HL-60 (cell line): ENCODE measurements around the gene TSPO2.

Experiments used
- DNase-seq, 2 experiments: peaks; one replicate each; pipeline ENCODE4 v3.0.0-alpha.2; 2010 to 2020; ENCODE audit warnings: low read depth in 1 of 2, low spot score in 1 of 2
- H3K27ac ChIP-seq: fragments of 250-450 bp; sonication (Bioruptor Pico); replicated peaks from 2 replicates; pipeline ENCODE4 v1.5.1; 2020; ENCODE audit warnings: mild to moderate bottlenecking, moderate library complexity
- H3K27me3 ChIP-seq: fragments of 250-450 bp; sonication (Bioruptor Pico); 2 replicates; pipeline ENCODE4 v1.5.1; 2021; ENCODE audit warnings: mild to moderate bottlenecking, moderate library complexity; ENCODE audit not compliant: insufficient read depth, poor library complexity, severe bottlenecking
- H3K4me3 ChIP-seq: replicated peaks from 2 replicates; pipeline ENCODE4 v1.5.1; 2011; ENCODE audit warnings: mild to moderate bottlenecking, control low read depth, low read length; ENCODE audit not compliant: insufficient read depth
- CTCF ChIP-seq: IDR thresholded peaks from one replicate; pipeline ENCODE4 v1.5.1; 2011; ENCODE audit warnings: low read length, control low read depth, inconsistent platforms; ENCODE audit not compliant: insufficient read depth
- GABPA ChIP-seq: IDR thresholded peaks from 2 replicates; pipeline ENCODE4 v1.6.1; 2012; ENCODE audit warnings: low read depth
- POLR2AphosphoS5 ChIP-seq: IDR thresholded peaks from 2 replicates; pipeline ENCODE4 v1.6.1; 2012; ENCODE audit warnings: low read depth
- REST ChIP-seq: IDR thresholded peaks from 2 replicates; pipeline ENCODE4 v1.6.1; 2012; ENCODE audit warnings: low read depth; ENCODE audit not compliant: insufficient replicate concordance
- SPI1 ChIP-seq: IDR thresholded peaks from 2 replicates; pipeline ENCODE4 v1.6.1; 2012; ENCODE audit warnings: low read depth, mild to moderate bottlenecking, borderline replicate concordance

The TSPO2 gene

GRCh38 chr6:41040101-41040939 lies 1.9 kb upstream of the TSPO2 start:
- Histone ChIP-seq H3K27ac (no peak overlapping the region), H3K27me3 (no peaks in the 10 kb centered on the region), H3K4me3 (no peak overlapping the region)
- TF ChIP-seq SPI1 (no peak), REST (no peak), GABPA (no peak), POLR2AphosphoS5 (no peak), CTCF (no peak)
- DNase-seq = no peak

- Histone ChIP-seq H3K27ac (no peak overlapping the region), H3K27me3 (no peaks in the 10 kb centered on the region), H3K4me3 (no peak overlapping the region)
- no peak for DNase-seq
- TF ChIP-seq GABPA (no peak), SPI1 (no peak), POLR2AphosphoS5 (no peak), REST (no peak), CTCF (no peak)
These were observed 1.2 kb upstream of the TSPO2 start for GRCh38 chr6:41040940-41041536.

- DNase-seq = no peak
- Histone ChIP-seq H3K27ac (no peak overlapping the region), H3K4me3 (no peak overlapping the region), H3K27me3 (no peaks in the 10 kb centered on the region)
- TF ChIP-seq POLR2AphosphoS5 (no peak), GABPA (no peak), REST (no peak), CTCF (no peak)
These were observed 884 bp downstream of the TSPO2 start for GRCh38 chr6:41043151-41043550.
